HG03280 (cell line): ENCODE measurements around the gene PRDM16.

Experiments
- ATAC-seq: cut with Tn5 transposase; IDR thresholded peaks from one replicate; pipeline ENCODE4 v1.9.1; 2021; ENCODE audit warnings: mild to moderate bottlenecking, moderate library complexity; ENCODE audit not compliant: unreplicated experiment

PRDM16 gene

GRCh38 chr1:3249631-3250501, 180.9 kb downstream of the PRDM16 start:
- ATAC-seq: no peak

- ATAC-seq: no peak
Measured at GRCh38 chr1:3250624-3251023, 181.6 kb downstream of the PRDM16 start.

- no peak for ATAC-seq
Measured at GRCh38 chr1:3251099-3251806, 182.2 kb downstream of the PRDM16 start.

GRCh38 chr1:3251807-3252428, 182.9 kb downstream of the PRDM16 start:
- no peak for ATAC-seq

- ATAC-seq: no peak
Measured at GRCh38 chr1:3255680-3256079, 186.7 kb downstream of the PRDM16 start.

- ATAC-seq: no peak
Measured at GRCh38 chr1:3257788-3258187, 188.8 kb downstream of the PRDM16 start.

- ATAC-seq: no peak
Measured at GRCh38 chr1:3258386-3259003, 189.5 kb downstream of the PRDM16 start.

GRCh38 chr1:3259020-3259419, 190.0 kb downstream of the PRDM16 start:
- ATAC-seq: no peak

- no peak for ATAC-seq
Measured at GRCh38 chr1:3261007-3261968, 192.3 kb downstream of the PRDM16 start.

- ATAC-seq: no peak
Measured at GRCh38 chr1:3261969-3262579, 193.1 kb downstream of the PRDM16 start.

GRCh38 chr1:3262681-3263286, 193.8 kb downstream of the PRDM16 start:
- no peak for ATAC-seq

GRCh38 chr1:3263790-3264189, 194.8 kb downstream of the PRDM16 start:
- no peak for ATAC-seq

GRCh38 chr1:3264456-3264855, 195.5 kb downstream of the PRDM16 start:
- no peak for ATAC-seq

- no peak for ATAC-seq
Measured at GRCh38 chr1:3265835-3266805, 197.1 kb downstream of the PRDM16 start.

- ATAC-seq: no peak
Measured at GRCh38 chr1:3266870-3267549, 198.0 kb downstream of the PRDM16 start.

- ATAC-seq: no peak
Measured at GRCh38 chr1:3267550-3268270, 198.7 kb downstream of the PRDM16 start.

- ATAC-seq: no peak
Measured at GRCh38 chr1:3268281-3268680, 199.3 kb downstream of the PRDM16 start.
